ENCODE results near the gene P3H3. TPM values are rescaled to one million over a fixed set of nuclear protein-coding genes. Genes with fewer than 3 reads are reported as not detected.

Gene P3H3
- total RNA-seq, 2 donors from 2014 or later: 4.3 to 6.3 TPM

Other genes starting within 250 kb of the P3H3 start
- 100 to 1,000 TPM; 142 to 157 TPM for gene CHD4, start 221.0 kb upstream of the P3H3 start, total RNA-seq
- 10 to 100 TPM; 25.6 to 26.7 TPM for gene LPAR5, start 192.4 kb upstream of the P3H3 start, total RNA-seq
- gene ACRBP, start 181.0 kb upstream of the P3H3 start, total RNA-seq: 1 to 10 TPM; 2.9 to 3.4 TPM
- 10 to 100 TPM; 23.6 to 38.9 TPM for gene ING4, start 165.3 kb upstream of the P3H3 start, total RNA-seq
- 10 to 100 TPM; 47.8 to 51.4 TPM for gene ZNF384, start 139.0 kb upstream of the P3H3 start, total RNA-seq
- gene PIANP, start 127.6 kb upstream of the P3H3 start, total RNA-seq: under 1 TPM; 0.52 to 0.67 TPM
- 10 to 100 TPM; 37.2 to 40.8 TPM for gene COPS7A, start 104.4 kb upstream of the P3H3 start, total RNA-seq
- 100 to 1,000 TPM; 167 to 180 TPM for gene MLF2, start 75.3 kb upstream of the P3H3 start, total RNA-seq
- gene PTMS, start 62.0 kb upstream of the P3H3 start, total RNA-seq: 100 to 1,000 TPM in 1 of 2 donors, 10 to 100 TPM in 1; 89.6 to 123 TPM
- 1 to 10 TPM in 1 of 2 donors, under 1 TPM in 1; 0.89 to 1.6 TPM for gene LAG3, start 55.9 kb upstream of the P3H3 start, total RNA-seq
- 10 to 100 TPM in 1 of 2 donors, 1 to 10 TPM in 1; 4.3 to 18.1 TPM for gene CD4, start 38.9 kb upstream of the P3H3 start, total RNA-seq
- 1 to 10 TPM; 1.3 to 4.3 TPM for gene GPR162, start 6.6 kb upstream of the P3H3 start, total RNA-seq
- gene GNB3, start 12.5 kb downstream of the P3H3 start, total RNA-seq: 1 to 10 TPM; 1.1 to 1.5 TPM
- gene CDCA3, start 22.9 kb downstream of the P3H3 start, total RNA-seq: 10 to 100 TPM in 1 of 2 donors, 1 to 10 TPM in 1; 4.4 to 10.5 TPM
- gene USP5, start 23.7 kb downstream of the P3H3 start, total RNA-seq: 10 to 100 TPM; 68.5 to 81.4 TPM
- gene TPI1, start 39.1 kb downstream of the P3H3 start, total RNA-seq: 100 to 1,000 TPM; 702 to 720 TPM
- 10 to 100 TPM; 11.7 to 11.8 TPM for gene SPSB2, start 44.9 kb downstream of the P3H3 start, total RNA-seq
- 1 to 10 TPM; 2.9 to 4.3 TPM for gene LRRC23, start 76.4 kb downstream of the P3H3 start, total RNA-seq
- gene ENO2, start 86.2 kb downstream of the P3H3 start, total RNA-seq: 10 to 100 TPM in 1 of 2 donors, 1 to 10 TPM in 1; 3.1 to 10.9 TPM
- 10 to 100 TPM; 64.6 to 78.9 TPM for gene ATN1, start 99.6 kb downstream of the P3H3 start, total RNA-seq
- gene RNU7-1, start 115.4 kb downstream of the P3H3 start, total RNA-seq: not detected
- 100 to 1,000 TPM; 151 to 168 TPM for gene C12orf57, start 115.6 kb downstream of the P3H3 start, total RNA-seq
- gene PTPN6, start 122.9 kb downstream of the P3H3 start, total RNA-seq: 10 to 100 TPM; 40.0 to 43.9 TPM
- 100 to 1,000 TPM; 202 to 249 TPM for gene PHB2, start 142.3 kb downstream of the P3H3 start, total RNA-seq
- gene EMG1, start 142.5 kb downstream of the P3H3 start, total RNA-seq: 10 to 100 TPM; 31.6 to 34.1 TPM
- 10 to 100 TPM; 87.1 to 87.9 TPM for gene LPCAT3, start 190.1 kb downstream of the P3H3 start, total RNA-seq
- 100 to 1,000 TPM in 1 of 2 donors, 10 to 100 TPM in 1; 54.9 to 109 TPM for gene C1S, start 232.3 kb downstream of the P3H3 start, total RNA-seq